SK-N-SH treated with all-trans-retinoic acid at 6 μM for 48 hours (cell line): ENCODE measurements around the gene HCN2.

Experiments
- ATAC-seq: fragments of 200-7000 bp; cut with Tn5 transposase; 3 replicates; pipeline ENCODE4 v1.9.1; 2020; ENCODE audit warnings: mild to moderate bottlenecking, moderate library complexity
- ARNTL ChIP-seq: fragments of 450-650 bp; formaldehyde crosslinking; IDR thresholded peaks from 2 replicates; pipeline ENCODE4 v1.5.0; 2020; ENCODE audit warnings: low read depth, mild to moderate bottlenecking, moderate library complexity, borderline replicate concordance
- BACH2 ChIP-seq: fragments of 250-450 bp; sonication (Bioruptor Pico); IDR thresholded peaks from 2 replicates; pipeline ENCODE4 v1.9.0; 2021; ENCODE audit warnings: mild to moderate bottlenecking, borderline replicate concordance
- CREB5 ChIP-seq: fragments of 250-450 bp; sonication (Bioruptor Pico); IDR thresholded peaks from 2 replicates; pipeline ENCODE4 v1.5.1; 2020; ENCODE audit warnings: low read depth, mild to moderate bottlenecking, moderate library complexity
- CSDC2 ChIP-seq: fragments of 250-450 bp; sonication (Bioruptor Pico); IDR thresholded peaks from 2 replicates; pipeline ENCODE4 v1.5.0; 2020; ENCODE audit warnings: mild to moderate bottlenecking, moderate library complexity
- CSRNP3 ChIP-seq: fragments of 250-450 bp; sonication (Bioruptor Pico); IDR thresholded peaks from 2 replicates; pipeline ENCODE4 v1.5.1; 2021; ENCODE audit warnings: mild to moderate bottlenecking, moderate library complexity
- ESRRG ChIP-seq: fragments of 250-450 bp; sonication (Bioruptor Pico); IDR thresholded peaks from 2 replicates; pipeline ENCODE4 v1.6.1; 2021; ENCODE audit warnings: mild to moderate bottlenecking
- GLIS3 ChIP-seq: fragments of 250-450 bp; sonication (Bioruptor Pico); IDR thresholded peaks from 2 replicates; pipeline ENCODE4 v1.5.0; 2020; ENCODE audit warnings: mild to moderate bottlenecking, moderate library complexity
- PATZ1 ChIP-seq: fragments of 250-450 bp; sonication (Bioruptor Pico); IDR thresholded peaks from 2 replicates; pipeline ENCODE4 v1.8.0; 2020; ENCODE audit warnings: mild to moderate bottlenecking, moderate library complexity, borderline replicate concordance
- POU6F1 ChIP-seq: fragments of 250-450 bp; sonication (Bioruptor Pico); IDR thresholded peaks from 2 replicates; pipeline ENCODE4 v1.8.0; 2021; ENCODE audit warnings: low read depth, mild to moderate bottlenecking, moderate library complexity, borderline replicate concordance
- RARB ChIP-seq: fragments of 250-450 bp; sonication (Bioruptor Pico); IDR thresholded peaks from 2 replicates; pipeline ENCODE4 v1.8.0; 2021; ENCODE audit warnings: mild to moderate bottlenecking, moderate library complexity
- SNAI2 ChIP-seq: fragments of 250-450 bp; sonication (Bioruptor Pico); IDR thresholded peaks from 2 replicates; pipeline ENCODE4 v1.5.0; 2020; ENCODE audit warnings: mild to moderate bottlenecking, moderate library complexity
- TCF4 ChIP-seq: fragments of 250-450 bp; sonication (Bioruptor Pico); IDR thresholded peaks from 2 replicates; pipeline ENCODE4 v1.8.0; 2021; ENCODE audit warnings: mild to moderate bottlenecking, moderate library complexity, borderline replicate concordance
- TOX ChIP-seq: fragments of 250-450 bp; sonication (Bioruptor Pico); IDR thresholded peaks from 2 replicates; pipeline ENCODE4 v1.8.0; 2021; ENCODE audit warnings: mild to moderate bottlenecking, moderate library complexity, borderline replicate concordance
- TSHZ2 ChIP-seq: fragments of 250-450 bp; sonication (Bioruptor Pico); IDR thresholded peaks from 2 replicates; pipeline ENCODE4 v1.5.0; 2020; ENCODE audit warnings: mild to moderate bottlenecking, moderate library complexity
- ZC3H10 ChIP-seq: fragments of 250-450 bp; sonication (Bioruptor Pico); IDR thresholded peaks from 2 replicates; pipeline ENCODE4 v1.5.1; 2021; ENCODE audit warnings: mild to moderate bottlenecking, moderate library complexity
- ZFP3 ChIP-seq: fragments of 250-450 bp; sonication (Bioruptor Pico); IDR thresholded peaks from 2 replicates; pipeline ENCODE4 v1.5.0; 2020; ENCODE audit warnings: mild to moderate bottlenecking, moderate library complexity
- ZFP30 ChIP-seq: fragments of 450-650 bp; formaldehyde crosslinking; IDR thresholded peaks from 2 replicates; pipeline ENCODE4 v1.5.0; 2022; ENCODE audit warnings: mild to moderate bottlenecking, moderate library complexity
- ZNF70 ChIP-seq: fragments of 450-650 bp; formaldehyde crosslinking; IDR thresholded peaks from 2 replicates; pipeline ENCODE4 v1.5.0; 2020; ENCODE audit warnings: mild to moderate bottlenecking, moderate library complexity
- ZNF8 ChIP-seq: fragments of 450-650 bp; formaldehyde crosslinking; IDR thresholded peaks from 2 replicates; pipeline ENCODE4 v1.5.0; 2020; ENCODE audit warnings: mild to moderate bottlenecking, moderate library complexity

HCN2 gene

GRCh38 chr19:604355-604754 lies 14.7 kb downstream of the HCN2 start:
- ATAC-seq, result peak; percentile 60
- TF ChIP-seq TOX (no peak), ZFP30 (CRISPR knock-in tag) (no peak), RARB (CRISPR knock-in tag) (no peak), CSDC2 (CRISPR knock-in tag) (no peak), CREB5 (CRISPR knock-in tag) (no peak)

GRCh38 chr19:605061-605971 lies 15.6 kb downstream of the HCN2 start:
- peak; percentile 27; the same call in 2 of the 3 replicates for ATAC-seq

- no peak for ATAC-seq
- TF ChIP-seq ZFP3, result no peak
- no peak for TF ChIP-seq ZNF8 (CRISPR knock-in tag)
- TF ChIP-seq ZNF70 (CRISPR knock-in tag), result no peak
- no peak for TF ChIP-seq PATZ1 (CRISPR knock-in tag)
- TF ChIP-seq ARNTL, result no peak
- TF ChIP-seq CSRNP3 (CRISPR knock-in tag), result no peak
- no peak for TF ChIP-seq ESRRG (CRISPR knock-in tag)
- no peak for TF ChIP-seq CREB5 (CRISPR knock-in tag)
- TF ChIP-seq ZC3H10 (CRISPR knock-in tag), result no peak
- no peak for TF ChIP-seq TCF4 (CRISPR knock-in tag)
- no peak for TF ChIP-seq ZFP30 (CRISPR knock-in tag)
- TF ChIP-seq CSDC2 (CRISPR knock-in tag), result no peak
- no peak for TF ChIP-seq BACH2 (CRISPR knock-in tag)
- TF ChIP-seq SNAI2 (CRISPR knock-in tag), result no peak
- no peak for TF ChIP-seq RARB (CRISPR knock-in tag)
- no peak for TF ChIP-seq TSHZ2 (CRISPR knock-in tag)
- no peak for TF ChIP-seq POU6F1 (CRISPR knock-in tag)
- no peak for TF ChIP-seq GLIS3
These were observed 17.8 kb downstream of the HCN2 start for GRCh38 chr19:607301-608154.
